Measurements from ENCODE around the gene TLE5. TPM values are rescaled to one million over a fixed set of nuclear protein-coding genes. Genes with fewer than 3 reads are reported as not detected.

TLE5 gene
- total and polyA plus RNA-seq, 10 of the 15 experiments (the other 5 are each of a cell fraction or from before 2014, with no cell fraction given) = 2.5 to 373 (median 154) TPM

DNA sequence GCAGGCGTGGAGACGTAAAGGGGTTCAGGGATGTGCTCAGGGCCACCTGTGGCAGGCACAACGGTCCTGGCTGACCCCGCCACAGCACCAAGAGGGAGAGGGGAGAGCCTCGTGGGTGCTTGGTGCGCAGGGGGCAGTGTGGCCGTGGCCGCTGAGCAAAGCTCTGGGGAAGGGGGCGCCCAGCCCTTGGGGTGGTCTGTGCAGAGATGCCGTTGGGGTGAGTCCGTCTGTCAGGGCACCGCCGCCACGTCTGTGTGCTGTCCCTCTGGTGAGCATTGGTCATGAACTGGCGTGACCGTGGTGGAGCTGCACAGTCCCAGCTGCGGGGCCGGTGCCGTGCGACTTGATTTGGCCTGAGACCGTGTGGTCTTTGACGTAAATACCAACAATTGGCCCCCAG is 47.2 kb upstream of the TLE5 start:
- in situ Hi-C loops (cut with MboI) = no loop called here
- Histone ChIP-seq H3K27me3 (replicated peaks in 1 of 2; ENCODE audit: control insufficient read depth in 2 of 2, insufficient read depth in 2 of 2, low read length in 1 of 2) (no peaks in the 10 kb centered on the region), H3K9me3 (replicated peaks; ENCODE audit: control insufficient read depth, insufficient read depth, low read length) (no peaks in the 10 kb centered on the region), H3K4me3 (no peak overlapping the region), H4K20me1 (ENCODE audit: control insufficient read depth, insufficient read depth) (no peaks in the 10 kb centered on the region; the same call in 1 of the 2 replicates), H3K9ac (ENCODE audit: control insufficient read depth, insufficient read depth, low read length) (no peak overlapping the region), H3K79me2 (ENCODE audit: control insufficient read depth, insufficient read depth, low read length) (no peaks in the 10 kb centered on the region), H2AFZ (ENCODE audit: control insufficient read depth, low read depth, low read length) (no peak overlapping the region), H3K4me1 (ENCODE audit: control insufficient read depth, insufficient read depth, low read length) (no peaks in the 10 kb centered on the region), H3K27ac (ENCODE audit: control insufficient read depth, insufficient read depth) (no peak overlapping the region), H3K36me3 (ENCODE audit: control insufficient read depth in 2 of 2, insufficient read depth in 2 of 2, low read length in 1 of 2) (no peaks in the 10 kb centered on the region), H3K4me2 (ENCODE audit: control insufficient read depth, insufficient read depth) (no peak overlapping the region)
- ATAC-seq = no peak
- no peak for FAIRE-seq
- ChIA-PET RAD21 (ENCODE audit: unreplicated experiment) (no interaction called here), POLR2A (no interaction called here), SMC1A (ENCODE audit: uncharacterized antibody, unreplicated experiment) (no interaction called here), CTCF (interaction anchor here (0.8 to 4.8 kb wide), 6 partner anchors 9 to 158 kb away, joined by 4 to 28 read pairs (median 4); no protein-coding TSS in a partner anchor)
- WGBS (ENCODE audit: insufficient coverage, insufficient replicate concordance, low lambda C conversion rate, missing lambda C conversion rate) = 67% methylated on average over 21 of the region's 22 CpGs
- BruUV-seq (replicated peaks) = no TSS peak
- DNase-seq (ENCODE audit: low read depth, low spot score) = no peak
- no peak for TF ChIP-seq ZSCAN29 (IDR thresholded peaks at IDR 0.05)
- TF ChIP-seq, protein P1, sequence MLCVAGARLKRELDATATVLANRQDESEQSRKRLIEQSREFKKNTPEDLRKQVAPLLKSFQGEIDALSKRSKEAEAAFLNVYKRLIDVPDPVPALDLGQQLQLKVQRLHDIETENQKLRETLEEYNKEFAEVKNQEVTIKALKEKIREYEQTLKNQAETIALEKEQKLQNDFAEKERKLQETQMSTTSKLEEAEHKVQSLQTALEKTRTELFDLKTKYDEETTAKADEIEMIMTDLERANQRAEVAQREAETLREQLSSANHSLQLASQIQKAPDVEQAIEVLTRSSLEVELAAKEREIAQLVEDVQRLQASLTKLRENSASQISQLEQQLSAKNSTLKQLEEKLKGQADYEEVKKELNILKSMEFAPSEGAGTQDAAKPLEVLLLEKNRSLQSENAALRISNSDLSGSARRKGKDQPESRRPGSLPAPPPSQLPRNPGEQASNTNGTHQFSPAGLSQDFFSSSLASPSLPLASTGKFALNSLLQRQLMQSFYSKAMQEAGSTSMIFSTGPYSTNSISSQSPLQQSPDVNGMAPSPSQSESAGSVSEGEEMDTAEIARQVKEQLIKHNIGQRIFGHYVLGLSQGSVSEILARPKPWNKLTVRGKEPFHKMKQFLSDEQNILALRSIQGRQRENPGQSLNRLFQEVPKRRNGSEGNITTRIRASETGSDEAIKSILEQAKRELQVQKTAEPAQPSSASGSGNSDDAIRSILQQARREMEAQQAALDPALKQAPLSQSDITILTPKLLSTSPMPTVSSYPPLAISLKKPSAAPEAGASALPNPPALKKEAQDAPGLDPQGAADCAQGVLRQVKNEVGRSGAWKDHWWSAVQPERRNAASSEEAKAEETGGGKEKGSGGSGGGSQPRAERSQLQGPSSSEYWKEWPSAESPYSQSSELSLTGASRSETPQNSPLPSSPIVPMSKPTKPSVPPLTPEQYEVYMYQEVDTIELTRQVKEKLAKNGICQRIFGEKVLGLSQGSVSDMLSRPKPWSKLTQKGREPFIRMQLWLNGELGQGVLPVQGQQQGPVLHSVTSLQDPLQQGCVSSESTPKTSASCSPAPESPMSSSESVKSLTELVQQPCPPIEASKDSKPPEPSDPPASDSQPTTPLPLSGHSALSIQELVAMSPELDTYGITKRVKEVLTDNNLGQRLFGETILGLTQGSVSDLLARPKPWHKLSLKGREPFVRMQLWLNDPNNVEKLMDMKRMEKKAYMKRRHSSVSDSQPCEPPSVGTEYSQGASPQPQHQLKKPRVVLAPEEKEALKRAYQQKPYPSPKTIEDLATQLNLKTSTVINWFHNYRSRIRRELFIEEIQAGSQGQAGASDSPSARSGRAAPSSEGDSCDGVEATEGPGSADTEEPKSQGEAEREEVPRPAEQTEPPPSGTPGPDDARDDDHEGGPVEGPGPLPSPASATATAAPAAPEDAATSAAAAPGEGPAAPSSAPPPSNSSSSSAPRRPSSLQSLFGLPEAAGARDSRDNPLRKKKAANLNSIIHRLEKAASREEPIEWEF (IDR thresholded peaks at IDR 0.05; ENCODE audit: insufficient replicate concordance, low read depth, low read length) = no peak
- no peak for TF ChIP-seq BRCA1 (IDR thresholded peaks at IDR 0.05; ENCODE audit: low read depth, low read length)
- intact Hi-C loops (cut with micrococcal nuclease; ENCODE audit: unreplicated experiment) = no loop called here

Data from GM12878 (cell line).